ENCODE data around the gene POLL. TPM values are rescaled to one million over a fixed set of nuclear protein-coding genes. Genes with fewer than 3 reads are reported as not detected.

Gene POLL
- total and polyA plus RNA-seq, 2 experiments from 2014 or later = 17.3 to 24.3 TPM

DNA sequence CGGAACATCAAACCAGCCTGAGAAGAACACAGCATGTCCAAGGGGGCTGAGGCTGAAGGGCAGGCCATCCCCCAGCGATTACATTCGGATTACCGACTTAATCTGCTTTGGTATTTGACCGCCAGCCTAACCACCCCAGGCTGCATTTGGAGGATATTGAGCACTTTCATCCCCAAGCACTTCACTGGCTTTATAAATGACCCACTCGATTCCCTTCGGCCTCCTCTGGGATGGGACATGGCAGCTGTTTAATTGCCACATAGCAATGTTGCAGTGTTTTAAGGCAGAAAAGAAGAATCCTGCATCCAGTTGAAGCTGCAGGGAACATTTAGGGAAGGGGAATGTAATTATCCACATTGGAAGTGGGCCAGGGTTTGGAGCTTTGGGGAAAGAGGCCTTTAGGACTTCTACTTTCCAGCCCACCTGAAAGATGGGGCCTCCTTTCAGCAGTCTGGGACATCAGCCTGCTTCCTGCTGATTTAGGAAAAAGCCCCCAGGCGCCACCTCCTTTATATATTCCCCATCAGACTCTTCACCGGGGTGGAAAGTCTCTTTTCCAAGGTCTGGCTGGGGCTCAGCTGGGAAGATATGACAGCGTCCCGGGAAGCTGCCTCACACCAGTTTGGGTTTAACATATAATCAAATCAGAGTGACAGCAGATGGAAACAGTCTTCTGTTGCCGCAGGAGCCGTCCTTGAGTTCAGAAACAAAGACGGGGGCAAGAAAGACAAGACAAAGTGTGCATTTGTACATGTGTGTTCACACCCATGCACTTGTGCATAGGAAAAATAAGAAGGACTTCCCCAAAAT, 9.2 kb upstream of the POLL start:
- Histone ChIP-seq H3K27ac (ENCODE audit: low read depth) (no peak overlapping the region), H3K27me3 (ENCODE audit: insufficient read depth) (no peaks in the 10 kb centered on the region)
- H3K4me1 Mint-ChIP-seq = peaks cover 9% of the 10 kb centered on the region; the same call in 2 of the 3 replicates

More for the DNA sequence above, 9.2 kb upstream of the POLL start:
- Mint-ChIP-seq H3K27me3 (ENCODE audit: insufficient read depth, low read depth, poor library complexity) (peaks cover 9% of the 10 kb centered on the region), H3K27ac (peak overlapping the region; percentile 4; the same call in 1 of the 2 replicates), H3K36me3 (ENCODE audit: low read depth) (no peaks in the 10 kb centered on the region), H3K4me3 (no peak overlapping the region), H3K9me3 (no peaks in the 10 kb centered on the region; the same call in 2 of the 3 replicates)
- H3K4me2 ChIP-seq = no peak overlapping the region
- peak; percentile 53 for ATAC-seq
- no peaks in the 10 kb centered on the region for H3K36me3 ChIP-seq (ENCODE audit: insufficient read depth)
- H2AFZ ChIP-seq = no peak overlapping the region
- TF ChIP-seq, protein P1, sequence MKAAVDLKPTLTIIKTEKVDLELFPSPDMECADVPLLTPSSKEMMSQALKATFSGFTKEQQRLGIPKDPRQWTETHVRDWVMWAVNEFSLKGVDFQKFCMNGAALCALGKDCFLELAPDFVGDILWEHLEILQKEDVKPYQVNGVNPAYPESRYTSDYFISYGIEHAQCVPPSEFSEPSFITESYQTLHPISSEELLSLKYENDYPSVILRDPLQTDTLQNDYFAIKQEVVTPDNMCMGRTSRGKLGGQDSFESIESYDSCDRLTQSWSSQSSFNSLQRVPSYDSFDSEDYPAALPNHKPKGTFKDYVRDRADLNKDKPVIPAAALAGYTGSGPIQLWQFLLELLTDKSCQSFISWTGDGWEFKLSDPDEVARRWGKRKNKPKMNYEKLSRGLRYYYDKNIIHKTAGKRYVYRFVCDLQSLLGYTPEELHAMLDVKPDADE (IDR thresholded peaks at IDR 0.05) = no peak
- TF ChIP-seq CREB1 (CRISPR knock-in tag; IDR thresholded peaks at IDR 0.05; ENCODE audit: low read depth) = no peak
- TF ChIP-seq EZH2phosphoT487 (IDR thresholded peaks at IDR 0.05; ENCODE audit: unreplicated experiment) = no peak
- TF ChIP-seq, protein P2, sequence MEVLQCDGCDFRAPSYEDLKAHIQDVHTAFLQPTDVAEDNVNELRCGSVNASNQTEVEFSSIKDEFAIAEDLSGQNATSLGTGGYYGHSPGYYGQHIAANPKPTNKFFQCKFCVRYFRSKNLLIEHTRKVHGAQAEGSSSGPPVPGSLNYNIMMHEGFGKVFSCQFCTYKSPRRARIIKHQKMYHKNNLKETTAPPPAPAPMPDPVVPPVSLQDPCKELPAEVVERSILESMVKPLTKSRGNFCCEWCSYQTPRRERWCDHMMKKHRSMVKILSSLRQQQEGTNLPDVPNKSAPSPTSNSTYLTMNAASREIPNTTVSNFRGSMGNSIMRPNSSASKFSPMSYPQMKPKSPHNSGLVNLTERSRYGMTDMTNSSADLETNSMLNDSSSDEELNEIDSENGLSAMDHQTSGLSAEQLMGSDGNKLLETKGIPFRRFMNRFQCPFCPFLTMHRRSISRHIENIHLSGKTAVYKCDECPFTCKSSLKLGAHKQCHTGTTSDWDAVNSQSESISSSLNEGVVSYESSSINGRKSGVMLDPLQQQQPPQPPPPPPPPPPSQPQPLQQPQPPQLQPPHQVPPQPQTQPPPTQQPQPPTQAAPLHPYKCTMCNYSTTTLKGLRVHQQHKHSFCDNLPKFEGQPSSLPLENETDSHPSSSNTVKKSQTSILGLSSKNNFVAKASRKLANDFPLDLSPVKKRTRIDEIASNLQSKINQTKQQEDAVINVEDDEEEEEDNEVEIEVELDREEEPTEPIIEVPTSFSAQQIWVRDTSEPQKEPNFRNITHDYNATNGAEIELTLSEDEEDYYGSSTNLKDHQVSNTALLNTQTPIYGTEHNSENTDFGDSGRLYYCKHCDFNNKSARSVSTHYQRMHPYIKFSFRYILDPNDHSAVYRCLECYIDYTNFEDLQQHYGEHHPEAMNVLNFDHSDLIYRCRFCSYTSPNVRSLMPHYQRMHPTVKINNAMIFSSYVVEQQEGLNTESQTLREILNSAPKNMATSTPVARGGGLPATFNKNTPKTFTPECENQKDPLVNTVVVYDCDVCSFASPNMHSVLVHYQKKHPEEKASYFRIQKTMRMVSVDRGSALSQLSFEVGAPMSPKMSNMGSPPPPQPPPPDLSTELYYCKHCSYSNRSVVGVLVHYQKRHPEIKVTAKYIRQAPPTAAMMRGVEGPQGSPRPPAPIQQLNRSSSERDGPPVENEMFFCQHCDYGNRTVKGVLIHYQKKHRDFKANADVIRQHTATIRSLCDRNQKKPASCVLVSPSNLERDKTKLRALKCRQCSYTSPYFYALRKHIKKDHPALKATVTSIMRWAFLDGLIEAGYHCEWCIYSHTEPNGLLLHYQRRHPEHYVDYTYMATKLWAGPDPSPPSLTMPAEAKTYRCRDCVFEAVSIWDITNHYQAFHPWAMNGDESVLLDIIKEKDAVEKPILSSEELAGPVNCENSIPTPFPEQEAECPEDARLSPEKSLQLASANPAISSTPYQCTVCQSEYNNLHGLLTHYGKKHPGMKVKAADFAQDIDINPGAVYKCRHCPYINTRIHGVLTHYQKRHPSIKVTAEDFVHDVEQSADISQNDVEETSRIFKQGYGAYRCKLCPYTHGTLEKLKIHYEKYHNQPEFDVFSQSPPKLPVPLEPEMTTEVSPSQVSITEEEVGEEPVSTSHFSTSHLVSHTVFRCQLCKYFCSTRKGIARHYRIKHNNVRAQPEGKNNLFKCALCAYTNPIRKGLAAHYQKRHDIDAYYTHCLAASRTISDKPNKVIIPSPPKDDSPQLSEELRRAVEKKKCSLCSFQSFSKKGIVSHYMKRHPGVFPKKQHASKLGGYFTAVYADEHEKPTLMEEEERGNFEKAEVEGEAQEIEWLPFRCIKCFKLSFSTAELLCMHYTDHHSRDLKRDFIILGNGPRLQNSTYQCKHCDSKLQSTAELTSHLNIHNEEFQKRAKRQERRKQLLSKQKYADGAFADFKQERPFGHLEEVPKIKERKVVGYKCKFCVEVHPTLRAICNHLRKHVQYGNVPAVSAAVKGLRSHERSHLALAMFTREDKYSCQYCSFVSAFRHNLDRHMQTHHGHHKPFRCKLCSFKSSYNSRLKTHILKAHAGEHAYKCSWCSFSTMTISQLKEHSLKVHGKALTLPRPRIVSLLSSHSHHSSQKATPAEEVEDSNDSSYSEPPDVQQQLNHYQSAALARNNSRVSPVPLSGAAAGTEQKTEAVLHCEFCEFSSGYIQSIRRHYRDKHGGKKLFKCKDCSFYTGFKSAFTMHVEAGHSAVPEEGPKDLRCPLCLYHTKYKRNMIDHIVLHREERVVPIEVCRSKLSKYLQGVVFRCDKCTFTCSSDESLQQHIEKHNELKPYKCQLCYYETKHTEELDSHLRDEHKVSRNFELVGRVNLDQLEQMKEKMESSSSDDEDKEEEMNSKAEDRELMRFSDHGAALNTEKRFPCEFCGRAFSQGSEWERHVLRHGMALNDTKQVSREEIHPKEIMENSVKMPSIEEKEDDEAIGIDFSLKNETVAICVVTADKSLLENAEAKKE (CRISPR knock-in tag; IDR thresholded peaks at IDR 0.05) = no peak
- TF ChIP-seq EZH2 (IDR thresholded peaks at IDR 0.05; ENCODE audit: low read depth, unreplicated experiment) = no peak
- TF ChIP-seq, protein P3, sequence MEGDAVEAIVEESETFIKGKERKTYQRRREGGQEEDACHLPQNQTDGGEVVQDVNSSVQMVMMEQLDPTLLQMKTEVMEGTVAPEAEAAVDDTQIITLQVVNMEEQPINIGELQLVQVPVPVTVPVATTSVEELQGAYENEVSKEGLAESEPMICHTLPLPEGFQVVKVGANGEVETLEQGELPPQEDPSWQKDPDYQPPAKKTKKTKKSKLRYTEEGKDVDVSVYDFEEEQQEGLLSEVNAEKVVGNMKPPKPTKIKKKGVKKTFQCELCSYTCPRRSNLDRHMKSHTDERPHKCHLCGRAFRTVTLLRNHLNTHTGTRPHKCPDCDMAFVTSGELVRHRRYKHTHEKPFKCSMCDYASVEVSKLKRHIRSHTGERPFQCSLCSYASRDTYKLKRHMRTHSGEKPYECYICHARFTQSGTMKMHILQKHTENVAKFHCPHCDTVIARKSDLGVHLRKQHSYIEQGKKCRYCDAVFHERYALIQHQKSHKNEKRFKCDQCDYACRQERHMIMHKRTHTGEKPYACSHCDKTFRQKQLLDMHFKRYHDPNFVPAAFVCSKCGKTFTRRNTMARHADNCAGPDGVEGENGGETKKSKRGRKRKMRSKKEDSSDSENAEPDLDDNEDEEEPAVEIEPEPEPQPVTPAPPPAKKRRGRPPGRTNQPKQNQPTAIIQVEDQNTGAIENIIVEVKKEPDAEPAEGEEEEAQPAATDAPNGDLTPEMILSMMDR (conservative IDR thresholded peaks at IDR 0.05; ENCODE audit: low read depth in 2 of 2) = no peak
- no peak for TF ChIP-seq JUNB (IDR thresholded peaks at IDR 0.05; ENCODE audit: unreplicated experiment)
- TF ChIP-seq, protein P4, sequence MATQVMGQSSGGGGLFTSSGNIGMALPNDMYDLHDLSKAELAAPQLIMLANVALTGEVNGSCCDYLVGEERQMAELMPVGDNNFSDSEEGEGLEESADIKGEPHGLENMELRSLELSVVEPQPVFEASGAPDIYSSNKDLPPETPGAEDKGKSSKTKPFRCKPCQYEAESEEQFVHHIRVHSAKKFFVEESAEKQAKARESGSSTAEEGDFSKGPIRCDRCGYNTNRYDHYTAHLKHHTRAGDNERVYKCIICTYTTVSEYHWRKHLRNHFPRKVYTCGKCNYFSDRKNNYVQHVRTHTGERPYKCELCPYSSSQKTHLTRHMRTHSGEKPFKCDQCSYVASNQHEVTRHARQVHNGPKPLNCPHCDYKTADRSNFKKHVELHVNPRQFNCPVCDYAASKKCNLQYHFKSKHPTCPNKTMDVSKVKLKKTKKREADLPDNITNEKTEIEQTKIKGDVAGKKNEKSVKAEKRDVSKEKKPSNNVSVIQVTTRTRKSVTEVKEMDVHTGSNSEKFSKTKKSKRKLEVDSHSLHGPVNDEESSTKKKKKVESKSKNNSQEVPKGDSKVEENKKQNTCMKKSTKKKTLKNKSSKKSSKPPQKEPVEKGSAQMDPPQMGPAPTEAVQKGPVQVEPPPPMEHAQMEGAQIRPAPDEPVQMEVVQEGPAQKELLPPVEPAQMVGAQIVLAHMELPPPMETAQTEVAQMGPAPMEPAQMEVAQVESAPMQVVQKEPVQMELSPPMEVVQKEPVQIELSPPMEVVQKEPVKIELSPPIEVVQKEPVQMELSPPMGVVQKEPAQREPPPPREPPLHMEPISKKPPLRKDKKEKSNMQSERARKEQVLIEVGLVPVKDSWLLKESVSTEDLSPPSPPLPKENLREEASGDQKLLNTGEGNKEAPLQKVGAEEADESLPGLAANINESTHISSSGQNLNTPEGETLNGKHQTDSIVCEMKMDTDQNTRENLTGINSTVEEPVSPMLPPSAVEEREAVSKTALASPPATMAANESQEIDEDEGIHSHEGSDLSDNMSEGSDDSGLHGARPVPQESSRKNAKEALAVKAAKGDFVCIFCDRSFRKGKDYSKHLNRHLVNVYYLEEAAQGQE (IDR thresholded peaks at IDR 0.05; ENCODE audit: unreplicated experiment) = no peak
- no peak for TF ChIP-seq NANOG (IDR thresholded peaks at IDR 0.05; ENCODE audit: borderline replicate concordance)
- TF ChIP-seq ZNF331 (CRISPR knock-in tag; IDR thresholded peaks at IDR 0.05; ENCODE audit: low read depth) = no peak
- no peak for TF ChIP-seq POLR2AphosphoS5 (IDR thresholded peaks at IDR 0.05; ENCODE audit: low read depth)
- no peak for TF ChIP-seq STAT1 (IDR thresholded peaks at IDR 0.05; ENCODE audit: unreplicated experiment)
- no peak for TF ChIP-seq ZNF114 (CRISPR knock-in tag; IDR thresholded peaks at IDR 0.05)
- H3K9me2 ChIP-seq (ENCODE audit: insufficient read depth) = no peaks in the 10 kb centered on the region
- no peak overlapping the region for H3K4me3 ChIP-seq
- H3K79me2 ChIP-seq (replicated peaks; ENCODE audit: insufficient read depth) = no peaks in the 10 kb centered on the region
- no peak for DNase-seq (ENCODE audit: low spot score)
- H3K4me1 ChIP-seq (ENCODE audit: insufficient read depth) = no peaks in the 10 kb centered on the region; the same call in 1 of the 2 replicates
- no peaks in the 10 kb centered on the region for H4K20me1 ChIP-seq (replicated peaks; ENCODE audit: insufficient read depth)
- no peaks in the 10 kb centered on the region for H3F3A ChIP-seq (replicated peaks; ENCODE audit: low read depth)

Measured in GM23338 (cell line).